Neutrophil (primary cell): Measurements from ENCODE around the gene PLCE1.

Source experiments
- H3K27ac ChIP-seq: fragments of 200-600 bp; sonication (generic); 2 replicates; pipeline ENCODE4 v1.5.1; 2016; ENCODE audit warnings: mild to moderate bottlenecking, moderate library complexity
- H3K27me3 ChIP-seq: fragments of 200-600 bp; sonication (generic); 2 replicates; pipeline ENCODE4 v1.6.0; 2016; ENCODE audit warnings: mild to moderate bottlenecking
- H3K36me3 ChIP-seq: fragments of 200-600 bp; sonication (generic); 2 replicates; pipeline ENCODE4 v1.5.1; 2017
- H3K4me1 ChIP-seq, 2 experiments: fragments of 200-600 bp in 1 of 2; sonication (generic) in 1 of 2; 1 replicate in 1 of 2; 2 replicates in 1 of 2; pipeline versions ENCODE4 v1.5.1 to v1.6.1; 2013 to 2016; ENCODE audit warnings: low read depth in 1 of 2, low read length in 1 of 2, mild to moderate bottlenecking in 1 of 2, moderate library complexity in 1 of 2; ENCODE audit not compliant: control insufficient read depth in 1 of 2, insufficient read depth in 1 of 2
- H3K4me3 ChIP-seq, 2 experiments: fragments of 200-600 bp in 1 of 2; sonication (generic) in 1 of 2; 1 replicate in 1 of 2; 2 replicates in 1 of 2; pipeline ENCODE4 v1.5.1; 2013 to 2016; ENCODE audit warnings: low read depth in 1 of 2, low read length in 1 of 2, mild to moderate bottlenecking in 1 of 2, moderate library complexity in 1 of 2
- H3K9me3 ChIP-seq: fragments of 200-600 bp; sonication (generic); 2 replicates; pipeline ENCODE4 v1.5.1; 2016
- CTCF ChIP-seq: fragments of 200-600 bp; sonication (generic); IDR thresholded peaks from 2 replicates; pipeline ENCODE4 v1.5.1; 2016; ENCODE audit warnings: antibody characterized with exemption

Gene PLCE1

DNA sequence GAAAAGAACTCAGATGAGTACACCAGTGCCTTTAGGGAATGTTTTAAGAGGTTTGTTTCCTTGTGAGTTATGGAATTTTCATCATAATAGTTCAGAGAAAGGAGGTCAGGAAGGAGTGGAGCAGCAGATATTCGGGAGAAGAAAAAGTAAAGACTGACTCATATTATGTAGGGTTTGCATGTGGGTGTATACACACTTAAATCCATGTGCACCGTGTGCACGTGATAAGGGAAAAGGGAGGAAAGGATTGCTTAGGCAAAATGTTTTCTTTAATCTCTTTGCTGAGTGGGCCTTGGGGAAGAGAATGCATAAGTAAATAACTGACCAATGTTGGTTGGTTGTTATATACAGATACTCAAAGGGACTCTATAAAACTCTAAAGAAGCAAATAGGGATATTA lies 30.2 kb downstream of the PLCE1 start:
- Histone ChIP-seq H3K36me3 (no peaks in the 10 kb centered on the region), H3K27me3 (no peaks in the 10 kb centered on the region), H3K27ac (no peak overlapping the region), H3K4me1 (no peaks in the 10 kb centered on the region), H3K4me3 (no peak overlapping the region), H3K9me3 (no peaks in the 10 kb centered on the region)
- no peak for TF ChIP-seq CTCF

DNA sequence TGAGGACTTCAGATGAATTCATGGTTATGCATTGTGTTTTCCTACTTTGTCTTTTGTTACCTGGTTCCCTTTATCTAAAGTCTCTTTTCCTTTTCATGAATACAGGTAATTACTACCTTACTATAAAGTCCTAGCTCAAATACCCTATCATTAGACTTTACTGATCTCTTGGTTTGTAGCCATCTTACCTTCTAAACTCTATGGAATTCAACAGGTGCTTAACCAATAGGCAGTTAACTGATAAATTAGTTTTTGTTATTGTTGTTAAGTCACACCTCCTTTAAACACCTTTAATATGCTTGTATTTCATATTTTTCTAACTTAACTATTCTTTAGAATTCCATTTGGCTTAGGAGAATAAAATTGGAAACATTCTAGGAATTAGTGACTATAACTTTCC lies 30.7 kb downstream of the PLCE1 start:
- no peaks in the 10 kb centered on the region for H3K36me3 ChIP-seq
- no peaks in the 10 kb centered on the region for H3K4me1 ChIP-seq
- H3K9me3 ChIP-seq, result no peaks in the 10 kb centered on the region
- no peak for TF ChIP-seq CTCF
- no peak overlapping the region for H3K27ac ChIP-seq
- H3K27me3 ChIP-seq, result no peaks in the 10 kb centered on the region
- H3K4me3 ChIP-seq, result no peak overlapping the region

DNA sequence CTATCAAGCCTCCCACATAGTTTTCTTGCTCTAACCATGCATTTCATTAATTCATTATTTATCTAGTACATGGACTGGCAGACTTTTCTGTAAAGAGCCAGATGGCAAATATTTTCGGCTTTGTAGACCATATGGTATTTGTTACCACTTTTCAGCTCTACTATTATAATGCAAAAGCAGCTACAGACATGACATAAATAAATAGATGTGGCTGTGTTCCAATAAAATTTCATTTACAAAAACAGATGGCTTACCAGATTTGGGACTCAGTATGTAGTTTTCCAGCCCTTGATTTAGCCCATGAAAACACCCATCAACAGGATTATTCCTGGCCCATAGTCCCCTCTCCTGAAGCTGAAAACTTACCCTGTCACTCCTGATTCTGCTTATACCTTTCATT lies 32.1 kb downstream of the PLCE1 start:
- Histone ChIP-seq H3K9me3 (no peaks in the 10 kb centered on the region), H3K27me3 (no peaks in the 10 kb centered on the region), H3K4me1 (no peaks in the 10 kb centered on the region), H3K4me3 (no peak overlapping the region), H3K27ac (no peak overlapping the region), H3K36me3 (no peaks in the 10 kb centered on the region)
- no peak for TF ChIP-seq CTCF

DNA sequence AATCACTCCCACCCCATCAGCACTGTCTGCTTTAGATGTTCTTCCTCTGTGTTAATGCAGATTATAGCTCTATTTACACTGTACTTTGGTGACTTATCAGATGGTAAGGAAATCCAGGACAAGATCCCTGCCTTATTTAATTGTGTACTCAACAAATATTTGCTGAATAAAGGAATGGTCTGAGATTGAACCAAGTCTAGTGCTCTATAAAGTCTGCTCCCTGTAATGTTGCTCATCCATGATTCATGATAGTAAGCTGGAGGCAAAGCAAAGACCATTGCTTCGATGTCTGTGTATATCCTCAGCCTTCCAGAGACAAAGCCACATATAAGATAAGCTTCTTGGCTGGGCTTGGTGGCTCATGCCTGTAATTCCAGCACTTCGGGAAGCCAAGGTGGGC lies 33.5 kb downstream of the PLCE1 start:
- no peak for TF ChIP-seq CTCF
- Histone ChIP-seq H3K27me3 (no peaks in the 10 kb centered on the region), H3K4me1 (no peaks in the 10 kb centered on the region), H3K36me3 (no peaks in the 10 kb centered on the region), H3K27ac (no peak overlapping the region), H3K9me3 (no peaks in the 10 kb centered on the region), H3K4me3 (no peak overlapping the region)

DNA sequence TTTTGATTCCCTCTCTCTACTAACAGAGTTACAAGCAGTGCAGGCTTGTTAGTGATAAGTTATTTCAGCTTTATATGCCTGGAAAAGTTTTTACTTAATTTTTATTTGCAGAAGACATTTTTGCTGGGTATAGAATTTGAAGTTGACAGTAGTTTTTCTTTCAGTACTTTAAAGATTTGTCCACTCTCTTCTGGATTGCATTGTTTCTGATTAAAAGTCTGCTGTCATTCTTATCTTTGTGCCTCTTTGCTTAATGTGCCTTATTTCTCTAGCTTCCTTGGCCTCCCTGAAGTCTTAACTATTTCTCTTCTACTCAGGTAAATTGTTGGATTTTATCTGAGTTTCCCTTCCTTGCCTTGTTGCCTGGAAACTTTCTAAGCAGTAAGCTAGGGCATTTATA lies 36.2 kb downstream of the PLCE1 start:
- no peak for TF ChIP-seq CTCF
- no peaks in the 10 kb centered on the region for H3K27me3 ChIP-seq
- H3K36me3 ChIP-seq, result no peaks in the 10 kb centered on the region
- H3K4me1 ChIP-seq, result no peaks in the 10 kb centered on the region
- H3K4me3 ChIP-seq, result no peak overlapping the region
- no peak overlapping the region for H3K27ac ChIP-seq
- no peaks in the 10 kb centered on the region for H3K9me3 ChIP-seq
